Neural progenitor cell (in vitro differentiated cells): Measurements from ENCODE around the gene SLC6A3. TPM values are rescaled to one million over a fixed set of nuclear protein-coding genes. Genes with fewer than 3 reads are reported as not detected.

ENCODE experiments used
- DNase-seq: peaks from one replicate; pipeline ENCODE4 v3.0.0-alpha.2; 2016; ENCODE audit warnings: low spot score
- H2AFZ ChIP-seq: fragments of 200-600 bp; sonication (generic); replicated peaks from 2 replicates; pipeline ENCODE4 v1.6.1; 2016; ENCODE audit warnings: antibody characterized with exemption
- H3F3A ChIP-seq: fragments of 200-600 bp; sonication (generic); 2 replicates; pipeline ENCODE4 v1.6.1; 2016; ENCODE audit warnings: antibody characterized with exemption, low read depth
- H3K27ac ChIP-seq: fragments of 200-600 bp; sonication (generic); 2 replicates; pipeline ENCODE4 v1.5.1; 2016; ENCODE audit warnings: mild to moderate bottlenecking
- H3K27me3 ChIP-seq: fragments of 200-600 bp; sonication (generic); 2 replicates; pipeline ENCODE4 v1.6.1; 2016; ENCODE audit warnings: mild to moderate bottlenecking, moderate library complexity
- H3K36me3 ChIP-seq: fragments of 200-600 bp; sonication (generic); 2 replicates; pipeline ENCODE4 v1.5.1; 2016
- H3K4me1 ChIP-seq: fragments of 200-600 bp; sonication (generic); 2 replicates; pipeline ENCODE4 v1.6.1; 2016; ENCODE audit warnings: mixed run types
- H3K4me2 ChIP-seq: fragments of 200-600 bp; sonication (generic); 2 replicates; pipeline ENCODE4 v1.6.1; 2016
- H3K4me3 ChIP-seq: fragments of 200-600 bp; sonication (generic); 2 replicates; pipeline ENCODE4 v1.5.1; 2016
- H3K79me2 ChIP-seq: fragments of 200-600 bp; sonication (generic); 2 replicates; pipeline ENCODE4 v1.6.1; 2016; ENCODE audit warnings: low read depth
- H3K9ac ChIP-seq: fragments of 200-600 bp; sonication (generic); 2 replicates; pipeline ENCODE4 v1.6.1; 2016
- H3K9me3 ChIP-seq: fragments of 200-600 bp; sonication (generic); 2 replicates; pipeline ENCODE4 v1.5.1; 2016; ENCODE audit warnings: low read depth
- H4K20me1 ChIP-seq: fragments of 200-600 bp; sonication (generic); 2 replicates; pipeline ENCODE4 v1.6.1; 2016; ENCODE audit warnings: low read depth
- H3K27ac Mint-ChIP-seq: 3 replicates; pipeline ENCODE4 v1.8.0; 2021; ENCODE audit warnings: mixed read lengths
- H3K27me3 Mint-ChIP-seq: 2 replicates; pipeline ENCODE4 v1.8.0; 2022; ENCODE audit warnings: low read depth, mild to moderate bottlenecking, inconsistent platforms, moderate library complexity, mixed read lengths; ENCODE audit not compliant: insufficient read depth
- H3K36me3 Mint-ChIP-seq: 3 replicates; pipeline ENCODE4 v1.8.0; 2021; ENCODE audit warnings: mixed read lengths
- H3K4me1 Mint-ChIP-seq: 3 replicates; pipeline ENCODE4 v1.8.0; 2021; ENCODE audit warnings: mixed read lengths
- H3K4me3 Mint-ChIP-seq: 3 replicates; pipeline ENCODE4 v1.8.0; 2021; ENCODE audit warnings: mild to moderate bottlenecking, moderate library complexity, mixed read lengths
- H3K9me3 Mint-ChIP-seq: 3 replicates; pipeline ENCODE4 v1.8.0; 2020; ENCODE audit warnings: mixed read lengths
- EZH2 ChIP-seq: fragments of 200-600 bp; sonication (generic); IDR thresholded peaks from 2 replicates; pipeline ENCODE4 v1.6.1; 2017; ENCODE audit warnings: antibody characterized with exemption, mild to moderate bottlenecking, moderate library complexity
- EZH2phosphoT487 ChIP-seq: fragments of 200-600 bp; sonication (generic); IDR thresholded peaks from 2 replicates; pipeline ENCODE4 v1.6.1; 2017; ENCODE audit warnings: antibody characterized with exemption
- total RNA-seq: library from RNA; depleted of rRNA; stranded (reverse); fragments of >200 nt; gene quantifications from 2 replicates; pipeline ENCODE4 v1.2.3, GENCODE V29; 2015; ENCODE audit warnings: low replicate concordance
- TF ChIP-seq, protein P1 (sequence below): fragments of 200-600 bp; sonication (generic); IDR thresholded peaks from 2 replicates; pipeline ENCODE4 v1.5.1; 2017; ENCODE audit warnings: antibody characterized with exemption, mild to moderate bottlenecking

Gene SLC6A3
- total RNA-seq, 1 donor from 2014 or later, result 0.32 TPM

GRCh38 chr5:1405121-1405520, 40.1 kb downstream of the SLC6A3 start:
- Mint-ChIP-seq H3K9me3 (no peaks in the 10 kb centered on the region), H3K4me1 (peaks cover 7% of the 10 kb centered on the region), H3K27ac (no peak overlapping the region), H3K27me3 (peaks cover 2% of the 10 kb centered on the region), H3K36me3 (no peaks in the 10 kb centered on the region), H3K4me3 (no peak overlapping the region)
- Histone ChIP-seq H2AFZ (no peak overlapping the region), H3K9ac (no peak overlapping the region), H4K20me1 (peaks cover 3% of the 10 kb centered on the region), H3K4me1 (no peaks in the 10 kb centered on the region), H3K4me2 (no peak overlapping the region), H3K79me2 (no peaks in the 10 kb centered on the region), H3K27me3 (no peaks in the 10 kb centered on the region), H3K4me3 (no peak overlapping the region), H3K36me3 (no peaks in the 10 kb centered on the region), H3K27ac (no peak overlapping the region), H3K9me3 (no peaks in the 10 kb centered on the region), H3F3A (no peaks in the 10 kb centered on the region)
- TF ChIP-seq EZH2phosphoT487, result no peak
- TF ChIP-seq, protein P1, sequence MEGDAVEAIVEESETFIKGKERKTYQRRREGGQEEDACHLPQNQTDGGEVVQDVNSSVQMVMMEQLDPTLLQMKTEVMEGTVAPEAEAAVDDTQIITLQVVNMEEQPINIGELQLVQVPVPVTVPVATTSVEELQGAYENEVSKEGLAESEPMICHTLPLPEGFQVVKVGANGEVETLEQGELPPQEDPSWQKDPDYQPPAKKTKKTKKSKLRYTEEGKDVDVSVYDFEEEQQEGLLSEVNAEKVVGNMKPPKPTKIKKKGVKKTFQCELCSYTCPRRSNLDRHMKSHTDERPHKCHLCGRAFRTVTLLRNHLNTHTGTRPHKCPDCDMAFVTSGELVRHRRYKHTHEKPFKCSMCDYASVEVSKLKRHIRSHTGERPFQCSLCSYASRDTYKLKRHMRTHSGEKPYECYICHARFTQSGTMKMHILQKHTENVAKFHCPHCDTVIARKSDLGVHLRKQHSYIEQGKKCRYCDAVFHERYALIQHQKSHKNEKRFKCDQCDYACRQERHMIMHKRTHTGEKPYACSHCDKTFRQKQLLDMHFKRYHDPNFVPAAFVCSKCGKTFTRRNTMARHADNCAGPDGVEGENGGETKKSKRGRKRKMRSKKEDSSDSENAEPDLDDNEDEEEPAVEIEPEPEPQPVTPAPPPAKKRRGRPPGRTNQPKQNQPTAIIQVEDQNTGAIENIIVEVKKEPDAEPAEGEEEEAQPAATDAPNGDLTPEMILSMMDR, result no peak
- TF ChIP-seq EZH2, result no peak
- no peak for DNase-seq

GRCh38 chr5:1404062-1404461, 41.2 kb downstream of the SLC6A3 start:
- Histone ChIP-seq H3K27me3 (no peaks in the 10 kb centered on the region), H3K4me3 (no peak overlapping the region), H3K9ac (no peak overlapping the region), H3K4me2 (no peak overlapping the region), H3K4me1 (no peaks in the 10 kb centered on the region), H3K36me3 (no peaks in the 10 kb centered on the region), H3F3A (no peaks in the 10 kb centered on the region), H2AFZ (no peak overlapping the region), H4K20me1 (peaks cover 3% of the 10 kb centered on the region), H3K27ac (no peak overlapping the region), H3K9me3 (no peaks in the 10 kb centered on the region), H3K79me2 (no peaks in the 10 kb centered on the region)
- H3K27ac Mint-ChIP-seq, result no peak overlapping the region
- TF ChIP-seq EZH2, result no peak
- TF ChIP-seq, protein P1, result no peak
- no peak for TF ChIP-seq EZH2phosphoT487
- peaks cover 2% of the 10 kb centered on the region for H3K27me3 Mint-ChIP-seq
- peaks cover 7% of the 10 kb centered on the region for H3K4me1 Mint-ChIP-seq
- no peaks in the 10 kb centered on the region for H3K9me3 Mint-ChIP-seq
- H3K36me3 Mint-ChIP-seq, result no peaks in the 10 kb centered on the region
- H3K4me3 Mint-ChIP-seq, result no peak overlapping the region
- DNase-seq, result no peak

DNA sequence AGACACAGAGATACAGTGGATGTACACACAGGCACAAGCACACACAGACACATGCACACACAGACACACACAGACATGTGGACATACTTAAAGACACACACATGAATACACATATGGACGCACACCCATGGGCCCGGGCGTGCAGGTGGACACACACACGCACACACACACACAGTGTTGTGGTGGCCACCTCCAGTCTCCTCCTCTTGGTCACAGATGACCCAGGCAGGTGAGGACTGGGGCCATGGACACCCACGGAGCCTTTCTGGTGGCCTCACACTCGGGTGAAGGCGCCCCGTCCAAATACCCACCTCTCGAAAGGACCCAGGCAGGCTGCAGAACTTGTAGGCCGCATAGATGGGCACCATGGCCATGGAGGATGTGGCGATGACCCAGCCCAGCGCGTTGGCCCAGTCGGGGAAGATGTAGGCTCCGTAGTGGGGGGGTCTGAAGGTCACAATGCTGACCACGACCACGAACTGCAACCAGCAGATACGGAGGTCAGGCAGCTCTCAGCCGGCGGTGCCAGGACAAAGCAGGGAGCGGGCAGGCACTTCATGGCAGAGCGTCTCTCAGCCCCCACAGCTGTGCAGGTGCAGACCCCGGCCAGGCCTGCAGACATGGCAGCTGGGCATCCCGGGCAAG, 42.5 kb downstream of the SLC6A3 start:
- Mint-ChIP-seq H3K4me1 (peaks cover 7% of the 10 kb centered on the region), H3K4me3 (no peak overlapping the region), H3K27me3 (peaks cover 6% of the 10 kb centered on the region), H3K9me3 (peaks cover 2% of the 10 kb centered on the region), H3K27ac (no peak overlapping the region), H3K36me3 (no peaks in the 10 kb centered on the region)
- Histone ChIP-seq H3K4me3 (no peak overlapping the region), H3K9me3 (no peaks in the 10 kb centered on the region), H3K36me3 (no peaks in the 10 kb centered on the region), H2AFZ (no peak overlapping the region), H3K27me3 (peaks cover 2% of the 10 kb centered on the region), H3K4me2 (no peak overlapping the region), H3K9ac (no peak overlapping the region), H3K27ac (no peak overlapping the region), H3K79me2 (no peaks in the 10 kb centered on the region), H3K4me1 (no peaks in the 10 kb centered on the region), H3F3A (no peaks in the 10 kb centered on the region), H4K20me1 (peaks cover 3% of the 10 kb centered on the region)
- no peak for TF ChIP-seq EZH2phosphoT487
- no peak for DNase-seq

GRCh38 chr5:1401536-1402138, 43.6 kb downstream of the SLC6A3 start:
- no peak overlapping the region for H3K27ac ChIP-seq
- H3K4me3 Mint-ChIP-seq, result no peak overlapping the region

More at GRCh38 chr5:1401536-1402138, 43.6 kb downstream of the SLC6A3 start:
- no peaks in the 10 kb centered on the region for H3K36me3 ChIP-seq
- DNase-seq, result peak; percentile 16
- Mint-ChIP-seq H3K4me1 (peaks cover 3% of the 10 kb centered on the region), H3K9me3 (peaks cover 2% of the 10 kb centered on the region), H3K27ac (no peak overlapping the region), H3K27me3 (peaks cover 8% of the 10 kb centered on the region), H3K36me3 (no peaks in the 10 kb centered on the region)
- H4K20me1 ChIP-seq, result no peaks in the 10 kb centered on the region
- peaks cover 13% of the 10 kb centered on the region for H3K27me3 ChIP-seq
- H3K4me1 ChIP-seq, result no peaks in the 10 kb centered on the region
- TF ChIP-seq, protein P1, result no peak
- no peak overlapping the region for H3K4me2 ChIP-seq
- no peak overlapping the region for H3K9ac ChIP-seq
- H3K79me2 ChIP-seq, result no peaks in the 10 kb centered on the region
- H3K4me3 ChIP-seq, result no peak overlapping the region
- no peaks in the 10 kb centered on the region for H3F3A ChIP-seq
- H3K9me3 ChIP-seq, result no peaks in the 10 kb centered on the region
- H2AFZ ChIP-seq, result no peak overlapping the region
